Breast epithelium (tissue), 3 donors: Measurements from ENCODE around the gene UGT1A4.

Source experiments
- CTCF ChIP-seq, 3 donors: fragments of 450-650 bp; IDR thresholded peaks; one replicate each; pipeline ENCODE4 v1.5.1; 2016 to 2017; ENCODE audit warnings: antibody characterized with exemption in 3 of 3, mild to moderate bottlenecking in 3 of 3, moderate library complexity in 3 of 3
- POLR2A ChIP-seq: fragments of 450-650 bp; IDR thresholded peaks from one replicate; pipeline ENCODE4 v1.6.1; 2016; ENCODE audit warnings: antibody characterized with exemption, mild to moderate bottlenecking, moderate library complexity
- POLR2AphosphoS5 ChIP-seq, 3 donors: sonication (generic); formaldehyde crosslinking; IDR thresholded peaks; one replicate each; pipeline ENCODE4 v1.6.1; 2017; ENCODE audit warnings: antibody characterized with exemption in 3 of 3

- no peak for TF ChIP-seq CTCF (IDR thresholded peaks at IDR 0.05)
- TF ChIP-seq POLR2AphosphoS5 (IDR thresholded peaks at IDR 0.05), result no peak
- TF ChIP-seq POLR2A, result no peak
Measured at GRCh38 chr2:233700028-233700635, 18.4 kb upstream of the UGT1A4 start.
